AG10803 (cell line): ENCODE data around the gene SELENOV.
"Not testable (repeated sequence)": the region's sequence is repeated elsewhere in the genome, so short reads cannot be mapped to it uniquely, and the experiment has no call there.

Experiments used
- DNase-seq: peaks from one replicate; pipeline ENCODE4 v3.0.0; 2010; ENCODE audit warnings: low read depth
- H3K4me3 ChIP-seq: 2 replicates; pipeline ENCODE4 v1.5.1; 2011; ENCODE audit warnings: mild to moderate bottlenecking, low read length, control low read depth
- CTCF ChIP-seq: conservative IDR thresholded peaks from 2 replicates; pipeline ENCODE4 v1.5.1; 2011; ENCODE audit warnings: mild to moderate bottlenecking, low read length, control low read depth, inconsistent platforms

The SELENOV gene

GRCh38 chr19:39471756-39472536 is 43.0 kb upstream of the SELENOV start:
- no peak for TF ChIP-seq CTCF
- DNase-seq, result no peak
- no peak overlapping the region for H3K4me3 ChIP-seq

- DNase-seq, result no peak
- TF ChIP-seq CTCF, result no peak
- H3K4me3 ChIP-seq, result no peak overlapping the region
Observed at GRCh38 chr19:39472746-39473442, 42.0 kb upstream of the SELENOV start.

- TF ChIP-seq CTCF, result no peak
- no peak overlapping the region for H3K4me3 ChIP-seq
- no peak for DNase-seq
Observed at GRCh38 chr19:39473443-39473960, 41.4 kb upstream of the SELENOV start.

GRCh38 chr19:39474139-39474620 is 40.8 kb upstream of the SELENOV start:
- peak; percentile 74 for TF ChIP-seq CTCF
- H3K4me3 ChIP-seq, result no peak overlapping the region
- DNase-seq, result peak; percentile 19

GRCh38 chr19:39475748-39476147 is 39.2 kb upstream of the SELENOV start:
- no peak for TF ChIP-seq CTCF
- DNase-seq, result no peak
- no peak overlapping the region for H3K4me3 ChIP-seq

GRCh38 chr19:39479319-39479801 is 35.6 kb upstream of the SELENOV start:
- not testable (repeated sequence) for DNase-seq, H3K4me3 ChIP-seq

GRCh38 chr19:39479916-39480315 is 35.0 kb upstream of the SELENOV start:
- no peak overlapping the region for H3K4me3 ChIP-seq
- DNase-seq, result no peak
- TF ChIP-seq CTCF, result no peak
